SK-MEL-5 (cell line): ENCODE results near the gene KREMEN1. TPM values are rescaled to one million over a fixed set of nuclear protein-coding genes. Genes with fewer than 3 reads are reported as not detected.
"Not testable (repeated sequence)": the region's sequence is repeated elsewhere in the genome, so short reads cannot be mapped to it uniquely, and the experiment has no call there.

Experiments
- DNase-seq: peaks from one replicate; pipeline ENCODE4 v3.0.0-alpha.2; 2016; ENCODE audit warnings: low read depth, low spot score
- in situ Hi-C: cut with HindIII; loops from 2 replicates; pipeline ENCODE4 v1.10.0; 2016; ENCODE audit warnings: low sequenced_read_pairs, high pct_unique_total_duplicates, low pct_unique_long_range_greater_than_20kb
- total RNA-seq: library from RNA; depleted of rRNA; stranded (reverse); fragments of >200 nt; shearing (Covaris generic); gene quantifications from 2 replicates; pipeline ENCODE4 v1.2.3, GENCODE V29; 2014

Gene KREMEN1
- total RNA-seq, 1 experiment from 2014 or later: 23.5 TPM

GRCh38 chr22:29071261-29072045, 1.4 kb upstream of the KREMEN1 start:
- in situ Hi-C loops: no loop called here
- no peak for DNase-seq

GRCh38 chr22:29072193-29072978, 449 bp upstream of the KREMEN1 start:
- peak; percentile 85 for DNase-seq
- in situ Hi-C loops: no loop called here

DNA sequence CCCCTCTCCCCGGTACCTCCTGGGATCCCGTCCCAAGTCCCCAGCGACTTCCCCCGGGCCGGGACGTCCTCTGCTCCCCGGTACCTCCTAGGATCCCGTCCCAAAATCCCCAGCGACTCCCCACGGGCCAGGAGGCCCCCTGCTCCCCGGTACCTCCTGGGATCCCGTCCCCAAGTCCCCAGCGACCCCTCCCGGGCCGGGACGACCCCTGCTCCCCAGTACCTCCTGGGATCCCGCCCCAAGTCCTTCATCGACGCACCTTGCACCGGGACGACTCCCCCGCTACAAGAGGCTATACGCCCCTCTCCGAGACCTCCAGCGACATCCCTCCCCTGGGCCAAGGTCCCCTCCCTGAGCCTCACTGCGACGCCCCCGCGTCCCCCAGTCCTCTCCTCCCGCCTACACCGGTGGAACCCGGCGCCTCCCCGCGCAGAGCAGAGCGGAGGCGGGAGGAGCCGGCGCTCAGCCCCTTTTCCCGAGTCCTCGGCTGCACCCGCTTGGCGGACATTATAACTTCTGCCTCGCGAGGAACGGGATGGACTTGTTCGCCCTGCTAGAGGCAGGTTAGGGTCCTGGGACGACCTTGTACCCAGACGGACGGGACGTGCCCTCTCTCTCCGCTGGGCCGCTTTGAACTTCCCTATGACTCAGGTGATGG, 912 bp downstream of the KREMEN1 start:
- in situ Hi-C loops: no loop called here
- DNase-seq: no peak

GRCh38 chr22:29074276-29074772, 1.5 kb downstream of the KREMEN1 start:
- in situ Hi-C loops: no loop called here
- DNase-seq: no peak

DNA sequence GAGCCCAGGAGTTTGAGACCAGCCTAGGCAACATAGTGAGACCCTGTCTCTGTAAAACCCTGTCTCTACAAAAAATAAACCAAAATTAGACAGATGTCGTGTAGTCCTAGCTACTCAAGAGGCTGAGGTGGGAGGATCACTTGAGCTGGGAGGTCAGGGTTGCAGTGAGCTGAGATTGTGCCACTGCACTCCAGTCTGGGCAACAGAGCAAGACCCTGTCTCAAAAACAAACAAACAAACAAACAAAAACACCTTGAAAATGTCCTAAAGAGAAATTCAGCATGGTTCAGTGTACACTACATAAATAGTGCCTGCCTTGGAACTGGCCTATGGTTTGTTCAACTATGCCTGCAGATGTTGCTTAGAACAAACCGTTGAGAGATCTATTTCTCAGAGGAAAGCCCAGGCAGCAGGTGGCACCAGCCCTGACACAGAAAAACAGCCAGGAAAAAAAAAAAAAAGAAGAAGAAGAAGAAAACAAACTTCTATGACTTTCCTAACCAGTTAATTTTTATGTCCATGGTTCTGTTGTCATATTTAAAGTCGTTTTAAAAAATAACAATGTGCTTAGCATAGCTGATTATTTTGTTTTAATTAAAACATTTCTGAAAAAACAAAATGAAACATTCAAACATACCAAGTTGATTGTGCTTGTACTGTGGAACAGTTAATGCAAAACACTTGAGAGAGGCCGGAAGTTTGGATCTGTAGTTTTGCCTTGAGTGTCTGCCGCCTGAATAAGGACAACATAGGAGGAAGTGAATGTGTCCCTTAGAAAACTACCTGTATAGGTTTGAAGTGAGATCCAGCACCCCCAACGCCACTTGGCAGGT, 5.4 kb downstream of the KREMEN1 start:
- in situ Hi-C loops: no loop called here
- no peak for DNase-seq

- no peak for DNase-seq
- in situ Hi-C loops: no loop called here
Measured at GRCh38 chr22:29078869-29079207, 6.0 kb downstream of the KREMEN1 start.

DNA sequence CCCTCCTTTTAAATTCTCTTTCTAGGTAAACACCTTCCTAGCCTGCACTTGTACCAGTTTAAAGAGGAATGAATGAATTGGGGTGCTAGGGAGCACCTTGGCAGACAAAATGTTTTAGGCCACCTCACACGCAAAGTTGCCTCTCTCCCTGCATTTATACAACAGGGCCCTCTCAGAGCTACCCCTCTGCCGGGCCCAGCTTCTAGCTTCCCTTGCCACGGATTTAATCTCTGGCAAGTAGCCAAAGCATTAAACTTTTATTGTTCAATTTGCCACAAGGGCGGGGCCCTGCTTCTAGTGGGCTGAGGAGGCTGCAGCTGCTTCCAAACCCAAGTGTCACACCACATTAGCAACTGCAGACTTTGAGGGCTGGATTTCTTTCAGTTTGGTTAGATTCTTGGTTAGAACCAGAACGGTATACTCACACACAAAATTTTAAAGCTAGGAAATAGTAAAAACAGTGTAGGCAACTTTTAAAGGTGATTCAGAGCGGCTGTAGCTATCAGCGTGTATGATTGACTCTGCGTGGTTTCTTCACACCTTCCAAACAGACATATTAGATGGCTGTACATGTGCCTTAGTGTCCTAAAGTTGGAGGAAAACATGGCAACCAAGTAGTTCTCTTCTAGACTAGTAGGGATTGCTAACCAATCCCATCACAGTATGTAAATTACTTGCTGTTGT, 6.5 kb downstream of the KREMEN1 start:
- in situ Hi-C loops: no loop called here
- DNase-seq: no peak

DNA sequence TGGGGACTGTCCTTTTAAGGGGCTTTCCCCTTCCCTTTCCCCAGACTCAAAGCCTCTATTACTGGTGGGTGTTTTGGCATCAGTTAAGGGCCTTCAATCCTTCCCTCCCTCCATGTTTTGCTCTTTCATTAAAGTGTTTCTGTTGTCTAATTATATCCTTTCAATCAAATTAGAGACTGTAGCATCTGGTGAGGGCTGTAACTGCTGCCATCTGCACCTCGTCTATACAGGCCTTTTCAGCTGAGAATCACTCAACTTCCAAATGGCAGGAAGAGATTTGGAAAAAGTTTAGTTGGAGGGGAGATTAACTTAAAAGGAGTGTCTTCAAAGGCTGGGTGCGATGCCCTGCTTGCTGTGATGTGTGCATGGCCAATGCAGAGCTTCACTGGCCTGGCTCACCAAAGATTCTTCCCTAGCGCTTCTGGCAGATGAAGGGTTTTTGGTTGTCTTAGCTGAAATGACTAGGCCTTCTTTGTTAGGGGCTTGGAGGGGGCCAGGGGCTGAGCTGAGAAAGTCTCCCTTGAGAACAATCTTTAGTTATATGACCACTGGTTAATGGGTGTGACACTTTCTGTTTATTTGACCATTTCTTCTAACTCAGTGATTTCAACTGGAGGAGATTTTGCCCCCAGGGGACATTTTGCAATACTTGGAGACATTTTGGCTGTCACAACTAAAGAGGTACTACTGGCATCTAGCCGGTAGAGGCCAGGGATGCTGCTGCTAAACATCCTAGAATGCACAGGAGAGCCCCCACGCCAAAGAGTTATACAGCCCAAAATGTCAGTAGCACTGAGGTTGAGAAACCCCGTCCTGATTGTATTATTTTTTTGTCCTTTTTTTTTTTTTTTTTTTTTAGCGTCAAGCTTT, 7.5 kb downstream of the KREMEN1 start:
- in situ Hi-C loops: no loop called here
- DNase-seq: peak; percentile 68

DNA sequence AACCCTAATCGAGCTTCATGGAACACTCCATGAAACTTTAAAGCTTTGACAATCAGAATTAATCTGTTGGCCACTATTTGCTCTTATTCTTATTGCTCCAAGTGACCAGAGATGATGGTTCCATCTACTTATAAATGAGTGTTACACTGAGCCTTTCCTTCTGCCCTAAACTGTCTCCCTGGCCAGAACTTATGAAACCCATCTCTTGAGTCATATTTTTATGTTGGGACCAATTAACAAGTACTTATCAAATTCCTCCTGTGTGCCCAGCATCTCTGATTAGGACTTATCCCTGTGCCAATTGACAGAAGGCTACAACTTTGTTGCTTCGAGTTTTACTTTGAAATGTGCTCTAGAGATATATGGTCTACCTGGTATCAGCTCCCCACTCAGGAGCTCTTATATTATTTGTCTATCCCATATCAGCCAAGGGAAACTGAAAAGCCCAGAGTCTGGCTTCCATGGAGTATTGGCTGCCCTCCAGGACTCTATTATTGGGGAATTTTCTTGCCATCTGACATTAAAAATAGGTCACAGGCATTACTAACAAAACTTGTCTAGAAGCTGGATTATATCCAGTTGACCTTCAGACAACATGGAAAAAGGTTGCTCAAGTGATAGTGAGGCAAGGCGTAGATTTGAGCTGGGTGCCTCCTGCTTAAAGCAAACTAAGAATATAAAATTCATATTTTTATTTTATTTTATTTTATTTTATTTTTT, 8.8 kb downstream of the KREMEN1 start:
- in situ Hi-C loops: no loop called here
- DNase-seq: no peak

DNA sequence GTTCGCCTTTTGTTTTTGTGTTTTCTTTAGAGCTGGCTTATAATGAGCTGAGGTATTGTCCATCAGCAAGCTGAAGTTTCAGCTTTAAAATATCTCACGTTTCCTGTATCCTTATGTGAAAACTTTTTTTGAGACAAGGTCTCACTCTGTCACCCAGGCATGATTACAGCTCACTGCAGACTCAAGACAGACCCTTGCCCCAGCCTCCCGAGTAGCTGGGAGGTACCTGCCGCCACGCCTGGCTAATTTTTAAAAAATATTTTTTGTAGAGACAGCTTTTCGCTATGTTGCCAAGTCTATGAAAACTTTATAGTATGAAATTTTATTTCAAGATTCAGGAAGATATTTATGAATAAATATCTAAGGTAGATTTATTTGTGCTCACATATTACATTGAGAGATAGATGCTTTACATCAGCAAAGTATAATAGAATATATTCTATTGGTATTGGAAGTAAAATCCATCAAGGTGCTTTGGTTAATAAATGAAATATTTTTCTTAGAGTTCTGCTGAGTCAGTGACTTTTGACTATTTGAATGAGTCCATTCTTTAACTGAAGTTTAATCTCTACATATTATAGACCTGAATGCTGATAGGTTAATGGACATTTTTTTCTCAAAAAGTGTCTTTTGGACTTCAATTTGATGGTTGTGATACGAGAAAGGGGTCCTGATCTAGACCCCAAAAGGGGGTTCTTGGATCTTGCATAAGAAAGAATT, 10.2 kb downstream of the KREMEN1 start:
- no peak for DNase-seq
- in situ Hi-C loops: no loop called here

GRCh38 chr22:29083576-29083932, 10.7 kb downstream of the KREMEN1 start:
- DNase-seq, in situ Hi-C loops: not testable (repeated sequence)

GRCh38 chr22:29083933-29084591, 11.2 kb downstream of the KREMEN1 start:
- DNase-seq: no peak
- in situ Hi-C loops: no loop called here

DNA sequence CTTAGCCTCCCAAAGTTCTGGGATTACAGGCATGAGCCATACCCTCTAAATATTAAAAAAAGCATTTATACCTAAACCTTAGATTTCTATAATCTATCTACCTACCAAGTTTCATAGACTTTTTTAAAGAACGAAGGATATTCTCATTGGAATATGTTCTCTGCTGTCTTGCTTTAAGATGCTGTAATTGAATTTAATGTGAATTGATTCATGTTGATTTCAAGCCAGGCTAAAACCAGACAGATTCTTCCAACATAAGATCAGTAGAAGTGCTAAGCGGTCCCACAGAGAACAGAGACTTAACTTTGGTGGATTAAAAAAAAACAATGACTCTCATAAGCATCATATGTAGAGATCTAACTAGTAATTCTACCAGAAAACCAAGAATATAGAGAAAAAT, 14.2 kb downstream of the KREMEN1 start:
- in situ Hi-C loops: no loop called here
- no peak for DNase-seq

- no peak for DNase-seq
- in situ Hi-C loops: no loop called here
Measured at GRCh38 chr22:29088809-29089208, 16.0 kb downstream of the KREMEN1 start.

DNA sequence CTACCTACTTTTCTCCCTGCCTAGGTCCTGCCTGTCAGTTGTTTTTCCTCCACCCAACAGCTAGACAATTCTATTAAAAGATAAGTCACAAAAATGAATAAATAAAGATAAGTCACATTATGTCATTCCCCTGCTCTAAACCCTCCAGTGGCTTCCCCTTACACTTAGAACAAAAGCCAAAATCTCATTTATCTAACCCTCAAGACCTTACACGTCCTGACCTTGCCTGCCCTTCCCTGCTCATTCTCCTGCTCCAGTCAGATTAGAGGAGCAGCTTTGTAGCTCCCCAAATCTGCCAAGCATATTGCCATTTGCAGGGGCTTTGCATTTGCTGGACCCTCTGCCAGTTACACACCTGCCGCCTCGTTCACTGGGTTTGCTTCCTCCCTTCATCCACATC, 16.7 kb downstream of the KREMEN1 start:
- no peak for DNase-seq
- in situ Hi-C loops: no loop called here
